Measurements from ENCODE around the gene NBAS.

- TF ChIP-seq CTCF (IDR thresholded peaks at IDR 0.05) (no peak), POLR2A (IDR thresholded peaks at IDR 0.05) (no peak)
Measured at GRCh38 chr2:15607709-15608391, 46.7 kb upstream of the NBAS start.

Data from esophagus squamous epithelium (tissue), 4 donors.